Uterine smooth muscle cell (primary cell): Measurements from ENCODE around the gene SLC25A30. TPM values are rescaled to one million over a fixed set of nuclear protein-coding genes. Genes with fewer than 3 reads are reported as not detected.

Experiments
- total RNA-seq: library from RNA; depleted of rRNA; stranded (reverse); fragments of >200 nt; gene quantifications from 2 replicates; pipeline ENCODE4 v1.2.3, GENCODE V29; 2014

SLC25A30 gene
- 20.8 and 32.4 TPM in 2 replicates for total RNA-seq

GRCh38 chr13:45417790-45418534 lies at the start of gene SLC25A30:
Gene SLC25A30, minus strand, starts transcription at chr13:45418373. Its CDS starts 6,948 bp downstream, at chr13:45411425.

GRCh38 chr13:45464687-45465453 lies 46.7 kb upstream of the SLC25A30 start, which contains the start of gene COG3:
Gene COG3, plus strand, starts transcription at chr13:45464939. Its CDS starts 98 bp downstream, at chr13:45465037.

Other genes starting within 250 kb of the SLC25A30 start
- gene KCTD4, start 217.3 kb downstream of the SLC25A30 start, total RNA-seq: not detected in 2 replicates
- 1,943 and 2,459 TPM in 2 replicates for gene TPT1, start 77.2 kb downstream of the SLC25A30 start, total RNA-seq
- gene COG3, start 46.6 kb upstream of the SLC25A30 start, total RNA-seq: 41.4 and 52.9 TPM in 2 replicates
- gene ERICH6B, start 197.4 kb upstream of the SLC25A30 start, total RNA-seq: not detected in 2 replicates